NB4 (cell line): ENCODE data around the gene RANBP17.

Experiments used
- CTCF ChIP-seq: IDR thresholded peaks from one replicate; pipeline ENCODE4 v1.5.1; 2012; ENCODE audit warnings: low read depth, low read length
- MAX ChIP-seq: IDR thresholded peaks from 2 replicates; pipeline ENCODE4 v1.6.1; 2011; ENCODE audit warnings: low read depth, low read length
- MYC ChIP-seq: IDR thresholded peaks from 2 replicates; pipeline ENCODE4 v1.6.1; 2011; ENCODE audit warnings: low read depth, low read length
- POLR2A ChIP-seq: IDR thresholded peaks from 2 replicates; pipeline ENCODE4 v1.6.1; 2011; ENCODE audit warnings: mild to moderate bottlenecking; ENCODE audit not compliant: insufficient read length; ENCODE audit errors: extremely low read depth

GRCh38 chr5:170960567-170960966 lies 98.7 kb downstream of the RANBP17 start:
- TF ChIP-seq POLR2A (no peak), CTCF (no peak), MYC (no peak), MAX (no peak)
